ENCODE data around the gene KCNMA1. TPM values are rescaled to one million over a fixed set of nuclear protein-coding genes. Genes with fewer than 3 reads are reported as not detected.

KCNMA1 gene
- total RNA-seq, 1 experiment from 2014 or later: 143 TPM

DNA sequence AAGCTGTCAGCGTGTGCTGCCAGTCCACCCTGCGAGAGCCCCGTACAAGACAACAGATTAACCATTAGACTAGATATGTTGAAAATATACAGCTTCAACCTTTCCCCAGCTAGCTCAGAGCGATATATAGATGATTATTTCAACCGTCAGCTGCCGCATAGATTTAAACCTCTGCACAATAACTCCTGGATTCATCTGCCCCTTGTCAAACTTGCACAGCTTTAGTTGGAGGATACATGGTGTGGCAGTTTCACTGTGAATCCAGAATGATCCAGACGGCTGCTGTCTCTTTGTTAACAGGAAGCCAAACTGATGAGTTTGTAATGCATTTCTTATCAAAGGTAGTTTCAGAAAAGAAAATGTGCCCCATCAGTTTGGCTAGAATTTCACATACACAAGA, 659.7 kb downstream of the KCNMA1 start:
- POLR2A ChIA-PET (ENCODE audit: unreplicated experiment): no interaction called here
- Histone ChIP-seq H3F3A (ENCODE audit: low read length, unreplicated experiment) (no peaks in the 10 kb centered on the region), H2AFZ (ENCODE audit: low read length) (no peak overlapping the region), H3K4me3 (ENCODE audit: low read length) (no peak overlapping the region), H3K27me3 (ENCODE audit: low read length) (no peaks in the 10 kb centered on the region), H3K4me1 (ENCODE audit: insufficient read depth, low read length) (peaks cover 19% of the 10 kb centered on the region), H4K20me1 (ENCODE audit: low read length) (peaks cover 10% of the 10 kb centered on the region; the same call in 1 of the 2 replicates), H3K79me2 (ENCODE audit: low read length) (no peaks in the 10 kb centered on the region), H3K27ac (ENCODE audit: low read length) (no peak overlapping the region), H3K4me2 (ENCODE audit: low read length) (no peak overlapping the region), H3K9me2 (replicated peaks; ENCODE audit: low read length) (no peaks in the 10 kb centered on the region), H3K36me3 (ENCODE audit: low read depth, low read length) (no peaks in the 10 kb centered on the region), H3K9ac (ENCODE audit: low read length) (no peak overlapping the region), H3K9me3 (ENCODE audit: low read length) (no peaks in the 10 kb centered on the region)
- no peak for DNase-seq
- no peak for TF ChIP-seq EZH2 (IDR thresholded peaks at IDR 0.05; ENCODE audit: low read length, unreplicated experiment)
- TF ChIP-seq EZH2phosphoT487 (IDR thresholded peaks at IDR 0.05; ENCODE audit: borderline replicate concordance, low read length): no peak
- TF ChIP-seq, protein P1, sequence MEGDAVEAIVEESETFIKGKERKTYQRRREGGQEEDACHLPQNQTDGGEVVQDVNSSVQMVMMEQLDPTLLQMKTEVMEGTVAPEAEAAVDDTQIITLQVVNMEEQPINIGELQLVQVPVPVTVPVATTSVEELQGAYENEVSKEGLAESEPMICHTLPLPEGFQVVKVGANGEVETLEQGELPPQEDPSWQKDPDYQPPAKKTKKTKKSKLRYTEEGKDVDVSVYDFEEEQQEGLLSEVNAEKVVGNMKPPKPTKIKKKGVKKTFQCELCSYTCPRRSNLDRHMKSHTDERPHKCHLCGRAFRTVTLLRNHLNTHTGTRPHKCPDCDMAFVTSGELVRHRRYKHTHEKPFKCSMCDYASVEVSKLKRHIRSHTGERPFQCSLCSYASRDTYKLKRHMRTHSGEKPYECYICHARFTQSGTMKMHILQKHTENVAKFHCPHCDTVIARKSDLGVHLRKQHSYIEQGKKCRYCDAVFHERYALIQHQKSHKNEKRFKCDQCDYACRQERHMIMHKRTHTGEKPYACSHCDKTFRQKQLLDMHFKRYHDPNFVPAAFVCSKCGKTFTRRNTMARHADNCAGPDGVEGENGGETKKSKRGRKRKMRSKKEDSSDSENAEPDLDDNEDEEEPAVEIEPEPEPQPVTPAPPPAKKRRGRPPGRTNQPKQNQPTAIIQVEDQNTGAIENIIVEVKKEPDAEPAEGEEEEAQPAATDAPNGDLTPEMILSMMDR (conservative IDR thresholded peaks at IDR 0.05; ENCODE audit: low read depth, low read length): no peak
- CTCF ChIA-PET: no interaction called here
- no TSS peak for BruUV-seq (replicated peaks)
- intact Hi-C loops (cut with micrococcal nuclease): no loop called here
- no peak for ATAC-seq

DNA sequence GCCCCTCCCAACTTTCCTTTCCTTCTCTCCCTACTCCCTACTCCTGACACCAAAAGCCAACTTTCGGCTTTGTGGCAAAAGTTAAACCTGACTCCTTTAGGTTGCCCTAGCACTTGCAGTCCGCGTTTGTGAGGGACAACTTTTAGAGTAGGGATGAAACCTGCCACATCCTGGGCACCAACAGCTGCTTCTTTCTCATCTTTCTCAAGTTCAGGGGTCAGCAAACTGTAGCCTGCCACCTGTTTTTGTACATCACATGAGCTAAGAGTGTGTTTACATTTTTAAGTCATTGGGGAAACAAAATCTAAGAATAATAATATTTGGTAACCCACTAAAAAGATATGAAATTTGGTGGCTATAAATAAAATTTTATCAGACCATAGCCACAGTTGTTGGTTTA, 660.6 kb downstream of the KCNMA1 start:
- no TSS peak for BruUV-seq (replicated peaks)
- peaks cover 19% of the 10 kb centered on the region for H3K4me1 ChIP-seq (ENCODE audit: insufficient read depth, low read length)
- H3K9me2 ChIP-seq (replicated peaks; ENCODE audit: low read length): no peaks in the 10 kb centered on the region
- H3F3A ChIP-seq (ENCODE audit: low read length, unreplicated experiment): no peaks in the 10 kb centered on the region
- H3K4me2 ChIP-seq (ENCODE audit: low read length): no peak overlapping the region
- CTCF ChIA-PET: no interaction called here
- ATAC-seq: no peak
- intact Hi-C loops (cut with micrococcal nuclease): no loop called here
- no peak overlapping the region for H3K9ac ChIP-seq (ENCODE audit: low read length)
- no peak for DNase-seq
- H3K27me3 ChIP-seq (ENCODE audit: low read length): no peaks in the 10 kb centered on the region
- peaks cover 10% of the 10 kb centered on the region; the same call in 1 of the 2 replicates for H4K20me1 ChIP-seq (ENCODE audit: low read length)
- H3K36me3 ChIP-seq (ENCODE audit: low read depth, low read length): no peaks in the 10 kb centered on the region
- no peak overlapping the region for H3K4me3 ChIP-seq (ENCODE audit: low read length)
- H3K27ac ChIP-seq (ENCODE audit: low read length): no peak overlapping the region
- H2AFZ ChIP-seq (ENCODE audit: low read length): no peak overlapping the region
- POLR2A ChIA-PET (ENCODE audit: unreplicated experiment): no interaction called here
- H3K9me3 ChIP-seq (ENCODE audit: low read length): no peaks in the 10 kb centered on the region
- no peak for TF ChIP-seq EZH2phosphoT487 (IDR thresholded peaks at IDR 0.05; ENCODE audit: borderline replicate concordance, low read length)
- TF ChIP-seq EZH2 (IDR thresholded peaks at IDR 0.05; ENCODE audit: low read length, unreplicated experiment): no peak
- TF ChIP-seq, protein P1 (conservative IDR thresholded peaks at IDR 0.05; ENCODE audit: low read depth, low read length): no peak
- no peaks in the 10 kb centered on the region for H3K79me2 ChIP-seq (ENCODE audit: low read length)

DNA sequence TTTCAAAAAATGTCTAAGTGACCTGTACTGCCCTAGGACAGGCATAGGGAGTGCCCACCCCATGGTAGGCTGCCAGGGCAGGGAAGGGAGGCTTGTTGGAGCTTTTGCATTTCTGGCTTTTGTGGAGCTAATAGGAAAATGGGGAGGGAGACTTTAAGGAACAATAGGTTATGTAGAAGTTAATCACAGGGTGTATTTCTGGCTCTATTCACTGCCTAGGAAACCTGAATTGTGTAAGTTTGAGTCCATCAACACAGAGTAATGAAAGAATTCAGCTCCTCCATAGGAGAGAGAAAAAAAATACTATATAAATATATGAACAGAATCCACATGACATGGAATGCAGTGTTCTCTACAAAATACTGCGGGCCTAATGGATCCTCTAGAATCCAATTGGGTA, 661.5 kb downstream of the KCNMA1 start:
- Histone ChIP-seq H3K4me2 (ENCODE audit: low read length) (no peak overlapping the region), H3K4me3 (ENCODE audit: low read length) (no peak overlapping the region), H3K79me2 (ENCODE audit: low read length) (no peaks in the 10 kb centered on the region), H3K9me3 (ENCODE audit: low read length) (no peaks in the 10 kb centered on the region), H4K20me1 (ENCODE audit: low read length) (peaks cover 10% of the 10 kb centered on the region; the same call in 1 of the 2 replicates), H3K4me1 (ENCODE audit: insufficient read depth, low read length) (peaks cover 19% of the 10 kb centered on the region), H3K9ac (ENCODE audit: low read length) (no peak overlapping the region), H3K9me2 (replicated peaks; ENCODE audit: low read length) (no peaks in the 10 kb centered on the region), H3K27me3 (ENCODE audit: low read length) (no peaks in the 10 kb centered on the region), H3F3A (ENCODE audit: low read length, unreplicated experiment) (no peaks in the 10 kb centered on the region), H2AFZ (ENCODE audit: low read length) (no peak overlapping the region), H3K27ac (ENCODE audit: low read length) (no peak overlapping the region), H3K36me3 (ENCODE audit: low read depth, low read length) (no peaks in the 10 kb centered on the region)
- ATAC-seq (no peak), DNase-seq (no peak)
- ChIA-PET CTCF (no interaction called here), POLR2A (ENCODE audit: unreplicated experiment) (no interaction called here)
- TF ChIP-seq EZH2phosphoT487 (IDR thresholded peaks at IDR 0.05; ENCODE audit: borderline replicate concordance, low read length) (no peak), EZH2 (IDR thresholded peaks at IDR 0.05; ENCODE audit: low read length, unreplicated experiment) (no peak)
- TF ChIP-seq, protein P1 (conservative IDR thresholded peaks at IDR 0.05; ENCODE audit: low read depth, low read length): no peak
- BruUV-seq (replicated peaks): no TSS peak
- intact Hi-C loops (cut with micrococcal nuclease): no loop called here

All from PC-3 (cell line).